Activated B cell treated with CpG ODN at 0.5 μM for 24 hours (primary cell): Measurements from ENCODE around the gene TM7SF3. TPM values are rescaled to one million over a fixed set of nuclear protein-coding genes. Genes with fewer than 3 reads are reported as not detected.

ENCODE experiments used
- ATAC-seq: fragments of 200-7000 bp; cut with Tn5 transposase; one replicate; pipeline ENCODE4 v1.10.0; 2021; ENCODE audit warnings: low read depth, mild to moderate bottlenecking, moderate library complexity
- CTCF ChIA-PET: fragments of 350-600 bp; sonication (Branson Sonifier 250); formaldehyde crosslinking; loops from one replicate; lab custom pipeline; 2021; ENCODE audit warnings: antibody characterized with exemption; lab: Charles Lee
- POLR2A ChIA-PET: fragments of 350-600 bp; sonication (Branson Sonifier 250); formaldehyde crosslinking; loops from one replicate; lab custom pipeline; 2021; ENCODE audit warnings: antibody characterized with exemption; lab: Charles Lee
- DNase-seq: peaks from one replicate; pipeline ENCODE4 v3.0.0; 2022
- H3K27ac Mint-ChIP-seq: one replicate; pipeline ENCODE4 v1.8.0; 2020; ENCODE audit warnings: mixed read lengths
- H3K27me3 Mint-ChIP-seq: one replicate; pipeline ENCODE4 v1.8.0; 2021; ENCODE audit warnings: mixed read lengths
- H3K36me3 Mint-ChIP-seq: one replicate; pipeline ENCODE4 v1.8.0; 2021; ENCODE audit warnings: low read depth, mixed read lengths
- H3K4me1 Mint-ChIP-seq: one replicate; pipeline ENCODE4 v1.8.0; 2021; ENCODE audit warnings: mixed read lengths
- H3K4me3 Mint-ChIP-seq: one replicate; pipeline ENCODE4 v1.8.0; 2020; ENCODE audit warnings: mild to moderate bottlenecking, mixed read lengths
- H3K9me3 Mint-ChIP-seq: one replicate; pipeline ENCODE4 v1.8.0; 2020; ENCODE audit warnings: mixed read lengths
- intact Hi-C: fragments of 100-400 bp; cut with micrococcal nuclease; formaldehyde crosslinking; loops from one replicate; pipeline ENCODE4 v1.15.1; 2024
- total RNA-seq: library from RNA; stranded (reverse); gene quantifications from 2 replicates; pipeline ENCODE4 v1.2.3, GENCODE V29; 2022
- TF ChIP-seq, protein P1 (sequence below): fragments of 200-600 bp; IDR thresholded peaks from one replicate; pipeline ENCODE4 v1.8.0; 2022; ENCODE audit warnings: antibody characterized with exemption, mild to moderate bottlenecking

TM7SF3 gene
- total RNA-seq, 1 donor from 2014 or later, result 30.5 TPM

DNA sequence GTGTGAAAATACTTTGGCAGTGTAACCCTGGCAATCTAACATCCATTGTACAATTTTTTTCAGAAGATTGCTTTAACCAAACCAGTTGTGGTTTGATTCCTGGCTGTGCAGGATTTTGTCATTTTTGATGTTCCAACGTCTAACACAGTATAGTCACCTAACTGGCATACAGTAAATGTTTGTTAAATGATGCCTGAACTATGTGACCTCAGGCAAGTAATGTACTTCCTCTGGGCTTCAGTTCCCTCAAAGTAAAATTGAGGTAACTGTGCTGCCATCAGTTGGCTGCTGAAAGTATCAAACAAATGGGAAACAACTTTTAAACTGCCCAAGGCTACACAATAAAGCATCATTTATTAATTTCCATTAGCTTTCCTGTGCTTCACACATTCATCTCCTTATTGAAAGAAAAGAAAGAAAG is 4.3 kb downstream of the TM7SF3 start:
- Mint-ChIP-seq H3K27me3 (no peaks in the 10 kb centered on the region), H3K36me3 (peaks cover 3% of the 10 kb centered on the region), H3K4me1 (peaks cover 59% of the 10 kb centered on the region), H3K27ac (peak overlapping the region; percentile 8), H3K9me3 (no peaks in the 10 kb centered on the region), H3K4me3 (peak overlapping the region; percentile 8)
- intact Hi-C loops, result loop anchor here (2.0 to 10.0 kb wide), 6 partner anchors 13 to 898 kb away; partner anchors contain the start of genes BHLHE41, MRPS35 and PPFIBP1
- TF ChIP-seq, protein P1, sequence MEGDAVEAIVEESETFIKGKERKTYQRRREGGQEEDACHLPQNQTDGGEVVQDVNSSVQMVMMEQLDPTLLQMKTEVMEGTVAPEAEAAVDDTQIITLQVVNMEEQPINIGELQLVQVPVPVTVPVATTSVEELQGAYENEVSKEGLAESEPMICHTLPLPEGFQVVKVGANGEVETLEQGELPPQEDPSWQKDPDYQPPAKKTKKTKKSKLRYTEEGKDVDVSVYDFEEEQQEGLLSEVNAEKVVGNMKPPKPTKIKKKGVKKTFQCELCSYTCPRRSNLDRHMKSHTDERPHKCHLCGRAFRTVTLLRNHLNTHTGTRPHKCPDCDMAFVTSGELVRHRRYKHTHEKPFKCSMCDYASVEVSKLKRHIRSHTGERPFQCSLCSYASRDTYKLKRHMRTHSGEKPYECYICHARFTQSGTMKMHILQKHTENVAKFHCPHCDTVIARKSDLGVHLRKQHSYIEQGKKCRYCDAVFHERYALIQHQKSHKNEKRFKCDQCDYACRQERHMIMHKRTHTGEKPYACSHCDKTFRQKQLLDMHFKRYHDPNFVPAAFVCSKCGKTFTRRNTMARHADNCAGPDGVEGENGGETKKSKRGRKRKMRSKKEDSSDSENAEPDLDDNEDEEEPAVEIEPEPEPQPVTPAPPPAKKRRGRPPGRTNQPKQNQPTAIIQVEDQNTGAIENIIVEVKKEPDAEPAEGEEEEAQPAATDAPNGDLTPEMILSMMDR, result no peak
- no peak for ATAC-seq
- no peak for DNase-seq
- ChIA-PET POLR2A (interaction anchor here (0.6 to 4.6 kb wide), 2 partner anchors 12 to 13 kb away, joined by 4 to 24 read pairs; partner anchors contain the start of gene MED21), CTCF (interaction anchor here (1.2 kb wide), 1 partner anchor 38 kb away, joined by 4 read pairs; no protein-coding TSS in a partner anchor)

DNA sequence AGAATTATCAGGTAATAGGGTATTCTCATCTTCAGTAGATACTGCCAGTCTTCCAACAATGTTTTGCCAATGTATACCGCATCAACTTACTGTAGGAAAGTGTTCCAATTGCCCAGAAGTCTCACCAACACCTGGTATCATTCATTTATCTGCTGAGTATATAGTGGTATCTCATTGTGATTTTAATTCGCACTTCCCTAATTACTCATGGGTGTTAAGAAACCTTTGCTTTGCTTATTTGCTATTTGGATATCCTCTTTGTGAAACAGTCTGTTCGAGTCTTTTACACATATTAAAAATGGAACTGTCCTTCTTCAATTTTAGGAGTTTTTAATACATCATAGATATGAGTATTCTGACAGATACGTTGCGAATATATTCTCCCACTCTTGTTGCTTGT is 6.1 kb downstream of the TM7SF3 start:
- TF ChIP-seq, protein P1, result no peak
- H3K27ac Mint-ChIP-seq, result no peak overlapping the region
- no peak overlapping the region for H3K4me3 Mint-ChIP-seq
- H3K27me3 Mint-ChIP-seq, result no peaks in the 10 kb centered on the region
- no peaks in the 10 kb centered on the region for H3K9me3 Mint-ChIP-seq
- ATAC-seq (no peak), DNase-seq (no peak)
- H3K36me3 Mint-ChIP-seq, result no peaks in the 10 kb centered on the region
- H3K4me1 Mint-ChIP-seq, result peaks cover 58% of the 10 kb centered on the region
- POLR2A ChIA-PET, result no interaction called here
- intact Hi-C loops, result no loop called here
- CTCF ChIA-PET, result no interaction called here

DNA sequence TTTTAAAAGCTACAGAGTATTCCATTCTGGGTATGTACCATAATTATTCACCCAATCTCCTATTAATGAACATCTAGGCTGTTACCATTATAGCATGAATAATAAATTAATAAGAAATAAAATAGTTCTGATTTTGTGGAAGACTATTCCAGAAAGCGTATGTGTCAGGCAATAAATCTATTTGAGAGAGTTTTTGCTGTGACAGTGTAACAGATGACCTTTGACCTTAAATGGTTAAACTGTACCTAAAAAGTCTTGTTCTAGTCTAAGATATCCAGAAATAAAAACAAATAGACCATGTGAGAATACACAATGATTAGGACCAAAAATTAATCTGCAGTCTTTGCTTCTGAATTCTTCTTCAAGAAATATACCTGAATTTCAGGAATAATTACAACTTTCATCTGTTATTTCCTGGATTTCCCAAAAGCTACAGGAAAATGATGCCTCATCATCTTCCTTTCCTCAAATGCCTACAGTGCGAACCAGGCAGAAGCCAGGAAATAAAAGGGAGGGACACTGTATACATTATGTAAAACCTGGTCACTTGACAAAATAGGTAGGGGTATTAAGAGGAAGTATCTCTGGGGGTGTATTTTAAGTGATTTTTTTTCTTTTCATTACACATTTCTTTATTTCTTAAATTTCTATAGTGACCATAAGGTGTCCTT is 7.3 kb downstream of the TM7SF3 start:
- no peak for DNase-seq
- CTCF ChIA-PET, result no interaction called here
- no peak overlapping the region for H3K27ac Mint-ChIP-seq
- H3K4me1 Mint-ChIP-seq, result peaks cover 54% of the 10 kb centered on the region
- H3K36me3 Mint-ChIP-seq, result no peaks in the 10 kb centered on the region
- intact Hi-C loops, result no loop called here
- no peak overlapping the region for H3K4me3 Mint-ChIP-seq
- TF ChIP-seq, protein P1, result no peak
- ATAC-seq, result no peak
- POLR2A ChIA-PET, result interaction anchor here (0.7 kb wide), 1 partner anchor 84 kb away, joined by 3 read pairs; no protein-coding TSS in a partner anchor
- H3K27me3 Mint-ChIP-seq, result no peaks in the 10 kb centered on the region
- H3K9me3 Mint-ChIP-seq, result no peaks in the 10 kb centered on the region

DNA sequence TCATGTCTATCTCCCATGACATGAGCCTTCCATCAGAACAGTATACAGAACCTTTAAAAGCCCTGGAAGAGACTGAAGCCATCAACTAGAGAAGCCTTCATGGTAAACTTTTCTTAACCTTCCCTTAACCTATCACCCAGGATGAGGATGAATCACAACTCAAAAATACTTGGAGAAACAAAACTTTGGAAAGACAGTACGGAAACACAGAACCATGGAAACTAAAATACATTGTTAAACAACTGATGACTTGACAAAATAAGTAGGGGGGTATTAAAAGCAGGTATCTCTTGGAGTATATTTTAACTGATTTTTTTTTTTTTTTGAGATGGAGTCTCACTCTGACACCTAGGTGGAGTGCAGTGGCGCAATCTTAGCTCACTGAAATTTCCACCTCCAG is 8.7 kb downstream of the TM7SF3 start:
- intact Hi-C loops, result no loop called here
- Mint-ChIP-seq H3K27me3 (no peaks in the 10 kb centered on the region), H3K36me3 (peaks cover 3% of the 10 kb centered on the region), H3K9me3 (no peaks in the 10 kb centered on the region), H3K4me1 (peaks cover 56% of the 10 kb centered on the region), H3K27ac (no peak overlapping the region), H3K4me3 (no peak overlapping the region)
- no peak for ATAC-seq
- TF ChIP-seq, protein P1, result no peak
- no peak for DNase-seq
- ChIA-PET CTCF (no interaction called here), POLR2A (interaction anchor here (0.5 kb wide), 1 partner anchor 8 kb away, joined by 3 read pairs; no protein-coding TSS in a partner anchor)
